Panc1 (cell line): ENCODE results near the gene RBMS1. TPM values are rescaled to one million over a fixed set of nuclear protein-coding genes. Genes with fewer than 3 reads are reported as not detected.

ENCODE experiments used
- ATAC-seq: fragments of 200-7000 bp; cut with Tn5 transposase; 2 replicates; pipeline ENCODE4 v1.9.1; 2020; ENCODE audit warnings: mild to moderate bottlenecking, moderate library complexity
- BruUV-seq: library from RNA; stranded (reverse); fragments of 400-500 nt; replicated peaks from 2 replicates; lab custom pipeline; 2021; lab: Mats Ljungman, UMichigan
- CTCF ChIA-PET: fragments of 300-600 bp; sonication (Branson Sonifier 250); formaldehyde crosslinking; loops from one replicate; lab custom pipeline; 2022; ENCODE audit warnings: antibody characterized with exemption; lab: Charles Lee
- POLR2A ChIA-PET: fragments of 300-600 bp; sonication (Branson Sonifier 250); formaldehyde crosslinking; loops from one replicate; lab custom pipeline; 2022; ENCODE audit warnings: antibody characterized with exemption; lab: Charles Lee
- DNase-seq: peaks from one replicate; pipeline ENCODE4 v3.0.0-alpha.2; 2010; ENCODE audit warnings: low read depth, low spot score
- H3K27ac ChIP-seq: 2 replicates; pipeline ENCODE4 v1.5.1; 2011; ENCODE audit warnings: mild to moderate bottlenecking, low read length, inconsistent platforms
- H3K27me3 ChIP-seq: fragments of 200-500 bp; sonication (Bioruptor generic); 2 replicates; pipeline ENCODE4 v1.6.0; 2014; ENCODE audit warnings: low read length, inconsistent platforms; ENCODE audit not compliant: control insufficient read depth, insufficient read depth
- H3K36me3 ChIP-seq: fragments of 200-500 bp; sonication (Bioruptor generic); 2 replicates; pipeline ENCODE4 v1.5.1; 2014; ENCODE audit warnings: inconsistent platforms, mild to moderate bottlenecking, low read length, moderate library complexity; ENCODE audit not compliant: control insufficient read depth, insufficient read depth
- H3K4me1 ChIP-seq: 2 replicates; pipeline ENCODE4 v1.5.1; 2011; ENCODE audit warnings: inconsistent platforms, mild to moderate bottlenecking, low read length, moderate library complexity; ENCODE audit not compliant: control insufficient read depth, insufficient read depth
- H3K4me3 ChIP-seq, 2 experiments: 2 replicates each; pipeline ENCODE4 v1.5.1; 2011 to 2012; ENCODE audit warnings: low read depth in 2 of 2, low read length in 2 of 2, mild to moderate bottlenecking in 2 of 2, inconsistent platforms in 1 of 2, moderate library complexity in 1 of 2
- H3K9me3 ChIP-seq: fragments of 200-500 bp; sonication (Bioruptor generic); 2 replicates; pipeline ENCODE4 v1.5.1; 2014; ENCODE audit warnings: low read depth, mild to moderate bottlenecking, inconsistent platforms, low read length, moderate library complexity; ENCODE audit not compliant: control insufficient read depth, insufficient read depth
- CTCF ChIP-seq: fragments of 450-650 bp; IDR thresholded peaks from 2 replicates; pipeline ENCODE4 v1.5.1; 2017; ENCODE audit warnings: mild to moderate bottlenecking
- POLR2AphosphoS5 ChIP-seq: IDR thresholded peaks from 2 replicates; pipeline ENCODE4 v1.6.1; 2012; ENCODE audit warnings: mild to moderate bottlenecking, low read depth, low read length, moderate library complexity
- REST ChIP-seq, 2 experiments: IDR thresholded peaks; 2 replicates each; pipeline ENCODE4 v1.6.1; 2011 to 2012; ENCODE audit warnings: low read depth in 2 of 2, control low read depth in 1 of 2, low read length in 1 of 2, mild to moderate bottlenecking in 1 of 2, moderate library complexity in 1 of 2; ENCODE audit not compliant: insufficient read depth in 1 of 2
- SIN3A ChIP-seq: IDR thresholded peaks from 2 replicates; pipeline ENCODE4 v1.6.1; 2012; ENCODE audit warnings: low read depth, mild to moderate bottlenecking, low read length, moderate library complexity, borderline replicate concordance; ENCODE audit not compliant: insufficient read depth
- TCF7L2 ChIP-seq: IDR thresholded peaks from 2 replicates; pipeline ENCODE4 v1.6.1; 2011; ENCODE audit warnings: mild to moderate bottlenecking, low read depth, low read length, inconsistent platforms
- in situ Hi-C: cut with HindIII; loops from 2 replicates; pipeline ENCODE4 v1.10.0; 2016; ENCODE audit warnings: low sequenced_read_pairs, low pct_unique_long_range_greater_than_20kb
- intact Hi-C: fragments of 100-400 bp; cut with micrococcal nuclease; formaldehyde crosslinking; loops from one replicate; pipeline ENCODE4 v1.10.0; 2022; ENCODE audit not compliant: unreplicated experiment
- total RNA-seq: library from RNA; stranded (reverse); gene quantifications from one replicate; pipeline ENCODE4 v1.2.1, GENCODE V29; 2021; ENCODE audit not compliant: unreplicated experiment

RBMS1 gene
- total RNA-seq, 1 experiment from 2014 or later: 67.0 TPM

GRCh38 chr2:160538559-160539355 is 45.1 kb upstream of the RBMS1 start:
- CTCF ChIA-PET: no interaction called here
- ATAC-seq: no peak
- DNase-seq: no peak
- H3K27ac ChIP-seq: no peak overlapping the region
- H3K4me3 ChIP-seq: no peak overlapping the region
- TF ChIP-seq POLR2AphosphoS5 (no peak), REST (IDR thresholded peaks at IDR 0.05; ENCODE audit: insufficient read depth in 1 of 2, low read depth in 2 of 2, low read length in 1 of 2) (no peak), SIN3A (no peak), TCF7L2 (no peak), CTCF (no peak)
- POLR2A ChIA-PET: no interaction called here
- intact Hi-C loops: no loop called here
- in situ Hi-C loops: no loop called here
- no peaks in the 10 kb centered on the region for H3K36me3 ChIP-seq
- no peaks in the 10 kb centered on the region for H3K27me3 ChIP-seq
- H3K4me1 ChIP-seq: no peaks in the 10 kb centered on the region
- no TSS peak for BruUV-seq
- no peaks in the 10 kb centered on the region for H3K9me3 ChIP-seq

DNA sequence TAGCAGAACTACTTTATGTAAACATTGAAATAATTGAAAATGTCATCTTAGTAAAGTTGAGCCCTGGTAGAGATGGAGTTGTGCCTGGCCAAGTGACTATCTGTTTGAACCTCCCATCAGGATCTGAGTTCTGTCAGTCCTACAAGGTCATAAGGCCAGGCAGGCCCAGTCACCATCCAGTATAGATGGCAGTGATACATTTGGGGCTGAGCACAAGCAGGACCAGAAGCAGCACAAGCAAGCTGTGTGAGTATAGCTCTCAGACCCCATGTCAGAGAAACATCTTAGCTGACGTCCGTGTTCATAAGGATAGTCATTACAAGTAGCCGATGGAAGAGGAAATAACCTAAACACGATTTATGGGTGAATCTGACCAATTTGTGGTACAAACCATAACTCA is 44.5 kb upstream of the RBMS1 start:
- intact Hi-C loops: no loop called here

More for the DNA sequence above, 44.5 kb upstream of the RBMS1 start:
- no peak for TF ChIP-seq REST (IDR thresholded peaks at IDR 0.05; ENCODE audit: insufficient read depth in 1 of 2, low read depth in 2 of 2, low read length in 1 of 2)
- TF ChIP-seq SIN3A: no peak
- no peak for DNase-seq
- Histone ChIP-seq H3K9me3 (no peaks in the 10 kb centered on the region), H3K36me3 (no peaks in the 10 kb centered on the region), H3K27me3 (no peaks in the 10 kb centered on the region), H3K27ac (no peak overlapping the region), H3K4me3 (no peak overlapping the region), H3K4me1 (no peaks in the 10 kb centered on the region)
- CTCF ChIA-PET: no interaction called here
- ATAC-seq: no peak
- POLR2A ChIA-PET: no interaction called here
- no TSS peak for BruUV-seq
- in situ Hi-C loops: no loop called here
